Measurements from ENCODE around the gene TOP1. TPM values are rescaled to one million over a fixed set of nuclear protein-coding genes. Genes with fewer than 3 reads are reported as not detected.

The TOP1 gene
- polyA plus RNA-seq, 1 of the 3 experiments (the other 2 are of a cell fraction), result 11.9 TPM

DNA sequence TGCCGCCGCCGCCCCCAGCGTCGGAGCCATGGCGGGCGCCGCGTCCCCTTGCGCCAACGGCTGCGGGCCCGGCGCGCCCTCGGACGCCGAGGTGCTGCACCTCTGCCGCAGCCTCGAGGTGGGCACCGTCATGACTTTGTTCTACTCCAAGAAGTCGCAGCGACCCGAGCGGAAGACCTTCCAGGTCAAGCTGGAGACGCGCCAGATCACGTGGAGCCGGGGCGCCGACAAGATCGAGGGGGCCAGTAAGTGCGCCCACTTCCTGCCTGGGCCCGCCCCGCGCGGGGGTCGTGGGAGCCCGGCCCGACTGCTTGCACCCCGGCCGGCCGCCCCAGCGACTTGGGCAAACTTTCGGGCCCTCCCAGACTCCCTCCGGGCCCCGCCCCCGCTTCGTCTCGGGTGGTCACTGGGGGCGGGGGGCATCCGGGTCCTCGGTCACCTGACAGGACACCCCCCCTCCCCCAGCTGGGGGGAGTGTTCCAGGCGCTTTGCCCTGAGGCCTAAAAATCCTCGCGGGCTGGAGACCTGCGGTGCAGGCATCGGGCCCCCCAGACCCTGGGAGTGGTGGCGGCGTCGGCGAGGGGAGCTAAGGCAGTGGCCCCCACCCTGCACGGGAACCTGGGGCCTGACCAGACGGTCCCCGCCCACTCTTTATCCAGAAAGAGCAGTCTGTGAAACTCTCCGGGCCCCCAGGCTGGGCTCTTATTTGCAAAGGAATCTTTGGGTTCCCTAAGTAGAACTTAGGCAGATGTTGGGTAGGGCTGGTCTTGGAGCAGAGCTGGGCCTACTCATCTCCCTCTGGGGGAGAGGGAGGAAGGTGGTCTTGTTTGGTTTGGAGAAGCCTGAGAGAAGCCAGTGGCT, 109.2 kb downstream of the TOP1 start (continued):
- TF ChIP-seq EP300 (IDR thresholded peaks at IDR 0.05; ENCODE audit: borderline replicate concordance in 1 of 2, low read depth in 1 of 2, low read length in 1 of 2) (no peak), ZBTB33 (IDR thresholded peaks at IDR 0.05; ENCODE audit: borderline replicate concordance, low read depth) (no peak), SIN3A (IDR thresholded peaks at IDR 0.05; ENCODE audit: borderline replicate concordance, low read depth, low read length) (no peak), NFIC (IDR thresholded peaks at IDR 0.05; ENCODE audit: borderline replicate concordance) (0 out of 2 replicates have a peak, but pooled peaks have one; percentile 2), RXRA (IDR thresholded peaks at IDR 0.05; ENCODE audit: borderline replicate concordance, low read depth) (no peak), FOXM1 (IDR thresholded peaks at IDR 0.05; ENCODE audit: low read depth) (no peak), TCF12 (IDR thresholded peaks at IDR 0.05) (peak; percentile 17; the same call in 1 of the 2 replicates), SMC3 (IDR thresholded peaks at IDR 0.05; ENCODE audit: low read depth, low read length) (no peak)
- TF ChIP-seq, protein P1, sequence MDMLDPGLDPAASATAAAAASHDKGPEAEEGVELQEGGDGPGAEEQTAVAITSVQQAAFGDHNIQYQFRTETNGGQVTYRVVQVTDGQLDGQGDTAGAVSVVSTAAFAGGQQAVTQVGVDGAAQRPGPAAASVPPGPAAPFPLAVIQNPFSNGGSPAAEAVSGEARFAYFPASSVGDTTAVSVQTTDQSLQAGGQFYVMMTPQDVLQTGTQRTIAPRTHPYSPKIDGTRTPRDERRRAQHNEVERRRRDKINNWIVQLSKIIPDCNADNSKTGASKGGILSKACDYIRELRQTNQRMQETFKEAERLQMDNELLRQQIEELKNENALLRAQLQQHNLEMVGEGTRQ (IDR thresholded peaks at IDR 0.05; ENCODE audit: borderline replicate concordance, low read depth, low read length), result no peak
- TF ChIP-seq, protein P2, sequence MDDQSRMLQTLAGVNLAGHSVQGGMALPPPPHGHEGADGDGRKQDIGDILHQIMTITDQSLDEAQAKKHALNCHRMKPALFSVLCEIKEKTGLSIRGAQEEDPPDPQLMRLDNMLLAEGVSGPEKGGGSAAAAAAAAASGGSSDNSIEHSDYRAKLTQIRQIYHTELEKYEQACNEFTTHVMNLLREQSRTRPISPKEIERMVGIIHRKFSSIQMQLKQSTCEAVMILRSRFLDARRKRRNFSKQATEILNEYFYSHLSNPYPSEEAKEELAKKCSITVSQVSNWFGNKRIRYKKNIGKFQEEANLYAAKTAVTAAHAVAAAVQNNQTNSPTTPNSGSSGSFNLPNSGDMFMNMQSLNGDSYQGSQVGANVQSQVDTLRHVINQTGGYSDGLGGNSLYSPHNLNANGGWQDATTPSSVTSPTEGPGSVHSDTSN (IDR thresholded peaks at IDR 0.05), result no peak
- TF ChIP-seq, protein P3, sequence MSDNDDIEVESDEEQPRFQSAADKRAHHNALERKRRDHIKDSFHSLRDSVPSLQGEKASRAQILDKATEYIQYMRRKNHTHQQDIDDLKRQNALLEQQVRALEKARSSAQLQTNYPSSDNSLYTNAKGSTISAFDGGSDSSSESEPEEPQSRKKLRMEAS (IDR thresholded peaks at IDR 0.05; ENCODE audit: low read depth), result 0 out of 2 replicates have a peak, but pooled peaks have one; percentile 7

GRCh38 chr20:41138475-41139226, 110.0 kb downstream of the TOP1 start:
- CTCF ChIA-PET, result interaction anchor here (0.6 to 3.4 kb wide), 5 partner anchors 23 to 272 kb away, joined by 3 to 16 read pairs (median 3); no protein-coding TSS in a partner anchor
- H3K9ac ChIP-seq, result peak overlapping the region; percentile 94
- H3K27ac ChIP-seq (ENCODE audit: low read depth in 2 of 2, low read length in 1 of 2), result peak overlapping the region; percentile 77 to 93
- H4K20me1 ChIP-seq (ENCODE audit: insufficient read depth), result peaks cover 55% of the 10 kb centered on the region
- no peaks in the 10 kb centered on the region for H3F3A ChIP-seq (replicated peaks; ENCODE audit: insufficient read depth)
- H3K9me2 ChIP-seq, result no peaks in the 10 kb centered on the region
- H3K4me1 ChIP-seq (ENCODE audit: control insufficient read depth in 1 of 2, insufficient read depth in 2 of 2, low read depth in 1 of 2, low read length in 1 of 2), result peaks cover 9 to 55% of the 10 kb centered on the region in 2 experiments; a peak in 3 of 4 replicates
- no peaks in the 10 kb centered on the region for H3K27me3 ChIP-seq (ENCODE audit: insufficient read depth)
- no peaks in the 10 kb centered on the region for H3K36me3 ChIP-seq (replicated peaks in 1 of 2; ENCODE audit: control insufficient read depth in 1 of 2, insufficient read depth in 2 of 2, low read length in 1 of 2)
- H2AFZ ChIP-seq (ENCODE audit: low read depth), result peak overlapping the region; percentile 33; the same call in 1 of the 2 replicates
- H3K9me3 ChIP-seq, result no peaks in the 10 kb centered on the region
- H3K4me2 ChIP-seq, result peak overlapping the region; percentile 100
- peak overlapping the region; percentile 94 to 97 for H3K4me3 ChIP-seq (ENCODE audit: low read depth in 2 of 2, low read length in 1 of 2)
- peak; percentile 34 for DNase-seq
- POLR2A ChIA-PET, result interaction anchor here (0.5 kb wide), 1 partner anchor 93 kb away, joined by 3 read pairs; no protein-coding TSS in a partner anchor
- WGBS (ENCODE audit: low lambda C conversion rate), result 26% methylated on average over 12 of the region's 12 CpGs
- H3K79me2 ChIP-seq (ENCODE audit: insufficient read depth), result peaks cover 63% of the 10 kb centered on the region
- TF ChIP-seq RCOR1 (IDR thresholded peaks at IDR 0.05; ENCODE audit: low read length), result no peak
- TF ChIP-seq FOSL2 (IDR thresholded peaks at IDR 0.05; ENCODE audit: borderline replicate concordance, low read depth), result no peak
- no peak for TF ChIP-seq GABPA (IDR thresholded peaks at IDR 0.05; ENCODE audit: low read depth)
- TF ChIP-seq, protein P2 (IDR thresholded peaks at IDR 0.05), result no peak
- TF ChIP-seq, protein P4, sequence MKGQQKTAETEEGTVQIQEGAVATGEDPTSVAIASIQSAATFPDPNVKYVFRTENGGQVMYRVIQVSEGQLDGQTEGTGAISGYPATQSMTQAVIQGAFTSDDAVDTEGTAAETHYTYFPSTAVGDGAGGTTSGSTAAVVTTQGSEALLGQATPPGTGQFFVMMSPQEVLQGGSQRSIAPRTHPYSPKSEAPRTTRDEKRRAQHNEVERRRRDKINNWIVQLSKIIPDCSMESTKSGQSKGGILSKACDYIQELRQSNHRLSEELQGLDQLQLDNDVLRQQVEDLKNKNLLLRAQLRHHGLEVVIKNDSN (IDR thresholded peaks at IDR 0.05; ENCODE audit: borderline replicate concordance, low read depth), result no peak
- no peak for TF ChIP-seq RXRA (IDR thresholded peaks at IDR 0.05; ENCODE audit: borderline replicate concordance, low read depth)
- no peak for TF ChIP-seq YY1 (IDR thresholded peaks at IDR 0.05; ENCODE audit: low read depth)
- TF ChIP-seq CHD2 (IDR thresholded peaks at IDR 0.05; ENCODE audit: low read length, partially characterized antibody), result no peak
- TF ChIP-seq ZBTB33 (IDR thresholded peaks at IDR 0.05; ENCODE audit: borderline replicate concordance, low read depth), result no peak
- no peak for TF ChIP-seq SMC3 (IDR thresholded peaks at IDR 0.05; ENCODE audit: low read depth, low read length)
- TF ChIP-seq EP300 (IDR thresholded peaks at IDR 0.05; ENCODE audit: borderline replicate concordance in 1 of 2, low read depth in 1 of 2, low read length in 1 of 2), result no peak
